ENCODE data around the gene C17orf58.
A peak's percentile ranks its signal among the peaks of the same experiment; 100 is the strongest.
"Not testable (repeated sequence)": the region's sequence is repeated elsewhere in the genome, so short reads cannot be mapped to it uniquely, and the experiment has no call there.

The C17orf58 gene

DNA sequence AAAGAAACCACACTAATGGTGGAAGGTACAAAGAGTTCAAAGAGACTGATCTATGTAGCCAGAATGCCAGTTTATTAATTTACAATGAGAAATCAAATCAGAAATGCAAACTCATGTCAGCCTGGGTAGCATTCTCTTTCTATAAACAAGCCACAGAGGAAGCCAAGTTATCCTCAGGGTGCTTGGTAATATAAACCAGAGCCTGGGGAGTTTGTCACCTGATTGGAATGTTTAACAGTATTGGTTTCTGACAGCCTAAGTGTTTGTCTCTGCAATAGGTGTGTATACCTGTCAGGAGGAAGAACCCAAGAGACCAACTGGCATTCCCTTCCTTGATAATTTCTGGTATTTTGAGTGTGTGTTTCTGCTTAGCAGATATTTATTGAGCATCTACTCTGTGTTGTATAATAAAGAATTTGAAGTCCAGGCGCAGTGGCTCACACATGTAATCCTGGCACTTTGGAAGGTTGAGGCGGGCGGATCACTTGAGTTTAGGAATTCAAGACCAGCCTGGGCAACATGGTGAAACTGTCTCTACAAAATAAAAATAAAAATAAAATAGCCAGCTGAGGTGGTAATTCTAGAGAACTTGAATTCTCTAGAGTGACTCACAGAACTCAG, 3.1 kb upstream of the C17orf58 start:
- peak; percentile 4 for DNase-seq (ENCODE audit: low spot score)

DNA sequence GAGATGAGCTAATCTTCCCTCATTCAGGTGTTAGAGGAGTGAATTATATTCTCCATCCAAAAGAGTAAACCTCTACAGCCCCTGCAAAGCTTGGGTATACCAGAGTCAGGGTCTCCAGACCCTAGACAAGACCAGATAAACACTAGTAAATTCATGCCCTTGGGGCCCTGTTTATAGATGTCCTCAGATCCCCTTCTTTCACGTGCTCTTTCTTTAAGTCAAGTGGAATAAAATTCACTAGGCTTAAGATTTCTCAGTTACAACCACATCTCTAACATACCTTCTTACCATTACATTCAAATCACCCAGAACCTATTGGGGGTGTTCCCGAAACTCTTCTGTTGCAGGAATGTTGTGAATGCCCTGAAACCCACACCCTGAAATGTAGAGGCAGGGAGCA, 2.2 kb upstream of the C17orf58 start:
- no peak for DNase-seq (ENCODE audit: low spot score)

DNA sequence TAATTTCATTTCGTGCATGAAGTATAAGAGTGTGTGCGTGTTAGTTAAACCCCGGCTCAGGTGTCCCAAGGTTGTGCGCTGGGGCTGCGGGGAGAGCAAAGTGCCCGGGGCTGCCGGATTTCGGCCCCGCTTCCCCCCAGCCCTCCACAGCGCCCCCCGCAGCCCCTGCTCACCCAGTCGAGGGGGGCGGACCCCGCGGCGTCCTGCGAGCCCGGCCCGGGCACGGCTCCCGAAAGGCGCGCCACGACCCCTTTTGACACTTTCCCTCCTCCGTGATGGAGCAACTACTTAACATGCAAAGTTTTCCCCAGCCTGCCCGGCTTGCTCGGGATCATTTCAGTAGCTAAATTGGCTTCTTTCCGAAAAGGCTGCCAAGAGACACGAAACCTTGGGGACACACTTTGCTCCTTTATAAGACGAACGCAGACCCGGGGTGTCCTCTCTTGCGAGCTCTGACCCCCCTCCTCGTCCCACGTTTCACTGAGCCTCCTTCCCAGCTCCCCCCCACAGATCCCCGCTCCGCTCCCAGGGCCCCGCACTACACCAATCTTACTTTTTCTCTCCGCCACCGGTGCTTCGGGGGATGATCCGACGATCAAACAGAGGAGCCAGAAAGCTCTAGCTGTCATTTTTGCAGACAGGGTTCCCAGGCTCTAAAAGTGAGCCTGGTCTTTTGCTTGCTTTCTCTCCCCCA, 552 bp downstream of the C17orf58 start:
- DNase-seq (ENCODE audit: low spot score) = peak; percentile 4

DNA sequence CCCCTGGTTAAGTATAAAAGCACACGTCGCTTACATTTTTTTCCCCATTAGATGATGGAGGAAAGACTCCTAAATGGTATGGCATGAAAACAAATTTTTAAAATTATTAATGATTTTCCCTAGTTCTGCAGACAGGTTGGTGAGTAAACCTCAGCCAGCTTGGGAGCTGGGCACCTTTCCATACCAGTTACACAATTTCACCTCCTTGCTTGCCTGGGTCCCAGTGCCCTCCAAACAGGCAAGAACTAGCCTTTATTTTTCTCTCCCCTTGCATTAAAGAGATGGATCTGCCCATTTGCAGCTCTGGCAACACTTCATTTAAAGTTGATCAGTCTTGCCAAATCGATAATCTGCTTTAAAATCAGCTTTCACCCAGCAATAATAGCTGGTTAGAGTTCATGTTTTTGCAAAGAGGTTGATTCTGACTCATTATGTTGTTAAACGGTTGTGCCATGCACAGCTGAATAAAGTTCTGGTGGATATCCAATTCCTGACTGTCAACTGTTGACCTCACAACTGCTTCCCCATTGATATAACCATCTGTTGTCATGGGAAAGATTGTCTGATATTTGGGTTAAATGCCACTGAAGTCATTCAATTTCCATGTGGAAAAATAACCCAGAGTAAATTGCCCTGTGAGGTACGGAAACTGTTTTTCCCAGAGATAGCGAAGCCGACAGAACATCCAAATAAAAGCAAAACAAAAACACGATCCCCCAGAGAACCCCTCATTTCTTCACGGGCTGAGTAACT, 1.3 kb downstream of the C17orf58 start:
- DNase-seq (ENCODE audit: low spot score) = peak; percentile 83

DNA sequence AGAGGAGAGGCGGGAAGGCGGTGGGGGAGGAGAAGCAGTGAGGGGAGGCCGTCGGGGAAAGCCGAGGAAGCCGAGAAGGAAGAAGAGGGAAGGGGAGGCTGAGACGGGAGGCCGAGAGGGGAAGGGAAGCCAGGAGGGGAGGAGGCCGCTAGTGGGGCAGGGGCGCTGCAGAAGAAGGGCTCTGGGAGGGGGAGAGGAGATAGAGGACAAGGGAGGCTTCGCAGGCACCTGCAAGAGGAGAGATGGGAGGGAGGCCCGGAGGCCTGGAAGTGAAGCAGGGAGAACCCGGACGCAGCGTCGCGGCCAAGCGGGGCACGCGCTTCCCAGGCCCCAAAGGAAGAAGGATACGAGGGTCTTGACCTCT, 2.3 kb downstream of the C17orf58 start:
- no peak for DNase-seq (ENCODE audit: low spot score)

DNA sequence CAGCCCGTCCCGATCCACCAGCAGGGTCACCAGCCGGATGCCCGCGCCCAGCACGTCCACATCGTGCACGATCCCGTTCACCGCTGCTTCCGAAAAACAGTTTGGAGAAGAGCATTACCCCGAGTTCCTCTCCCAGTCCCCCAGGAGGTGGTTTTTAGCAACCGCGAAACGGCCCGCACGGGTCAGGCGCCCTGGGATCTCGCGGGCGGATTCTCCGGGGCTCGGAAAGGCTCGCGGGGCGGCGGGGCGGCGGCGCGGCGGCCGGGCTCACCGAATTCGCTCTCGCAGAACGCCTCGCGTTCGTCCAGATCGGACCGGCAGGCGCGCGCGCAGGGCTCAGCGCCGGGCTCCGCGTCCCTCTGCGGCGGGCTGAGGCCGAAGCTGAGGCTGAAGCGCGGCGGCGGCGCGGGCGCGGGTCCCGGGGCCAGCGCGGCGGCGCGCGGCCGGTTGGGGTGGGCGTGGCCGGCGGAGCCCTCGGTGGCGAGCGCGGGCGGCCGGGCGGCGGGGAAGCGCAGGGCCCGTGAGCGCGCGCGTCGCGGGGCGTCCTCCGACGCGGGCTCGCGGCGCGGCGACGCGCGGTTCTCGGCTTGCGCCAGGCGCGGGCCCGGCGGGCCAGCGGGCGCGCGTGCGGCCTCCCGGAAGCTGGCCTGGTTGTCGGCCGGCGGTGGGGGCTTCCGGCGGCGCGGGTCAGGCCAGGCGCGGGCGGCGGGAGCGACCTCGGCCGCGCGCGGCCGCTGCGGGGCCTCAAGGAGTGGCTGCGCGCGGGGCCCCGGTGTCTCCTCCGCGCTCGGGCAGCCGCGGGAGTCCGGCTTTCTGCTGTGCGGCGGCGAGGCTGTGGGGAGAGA, 2.9 kb downstream of the C17orf58 start:
- peak; percentile 86 for DNase-seq (ENCODE audit: low spot score)

DNA sequence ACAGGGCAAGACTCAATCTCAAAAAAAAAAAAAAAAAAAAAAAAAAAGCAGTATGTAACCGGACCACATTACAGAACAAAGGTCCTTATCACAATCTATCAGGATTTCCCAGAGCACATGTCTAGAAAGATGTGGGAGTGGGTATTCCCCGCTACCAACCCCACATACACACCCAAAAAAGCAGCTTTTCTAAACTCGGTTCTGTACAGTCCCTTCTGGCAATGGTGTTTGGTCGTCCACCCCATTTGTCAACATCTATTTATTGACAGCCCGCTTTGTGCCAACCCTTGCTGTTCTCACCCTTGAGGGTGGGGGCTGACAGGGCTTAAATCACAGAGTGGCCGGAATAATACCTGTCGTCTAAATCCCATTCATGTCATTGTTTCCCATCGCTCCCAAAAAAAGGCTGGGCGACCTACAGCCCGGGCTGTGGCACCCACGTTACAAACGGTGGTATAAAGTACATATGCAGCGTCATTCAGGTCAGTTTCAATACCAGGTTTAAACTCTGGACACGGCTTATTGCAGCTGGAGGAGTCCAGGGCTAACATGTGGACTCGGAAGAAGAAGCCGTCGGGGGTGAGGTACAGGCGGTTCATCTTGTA, 3.6 kb downstream of the C17orf58 start:
- no peak for DNase-seq (ENCODE audit: low spot score)

DNA sequence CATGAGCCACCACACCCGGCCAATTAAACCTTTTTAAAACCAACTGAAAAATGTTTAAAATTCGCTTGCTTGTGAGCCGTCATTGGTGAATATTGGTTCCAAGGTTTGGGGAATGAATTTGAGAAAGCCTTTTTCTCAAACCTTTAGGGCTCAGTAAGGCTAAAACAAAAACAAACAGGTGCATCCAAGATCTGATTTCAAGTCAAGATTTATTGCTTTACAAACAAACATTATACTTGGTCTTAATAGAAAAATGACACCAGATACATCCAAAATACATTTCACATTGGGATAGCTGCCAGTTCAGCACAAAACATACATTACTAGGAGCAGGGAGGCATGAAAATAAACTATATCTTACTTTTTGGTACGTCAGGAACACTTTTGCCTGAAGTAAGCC, 5.4 kb downstream of the C17orf58 start:
- no peak for DNase-seq (ENCODE audit: low spot score)

DNA sequence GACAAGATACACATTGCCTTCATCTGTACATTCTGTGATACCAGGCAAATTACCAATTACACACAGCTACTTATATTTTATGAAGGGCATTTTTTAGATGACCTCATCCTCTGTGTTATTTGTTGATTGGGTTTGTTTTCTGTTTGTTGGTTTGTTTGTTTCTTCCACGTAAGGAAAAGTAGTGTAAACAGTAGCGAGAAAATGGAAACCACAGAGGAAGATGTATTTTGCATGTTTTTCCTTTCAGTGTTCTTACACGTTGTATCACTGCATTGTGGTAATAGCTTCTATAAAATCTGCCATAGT, 12.9 kb downstream of the C17orf58 start:
- no peak for DNase-seq (ENCODE audit: low spot score)

DNA sequence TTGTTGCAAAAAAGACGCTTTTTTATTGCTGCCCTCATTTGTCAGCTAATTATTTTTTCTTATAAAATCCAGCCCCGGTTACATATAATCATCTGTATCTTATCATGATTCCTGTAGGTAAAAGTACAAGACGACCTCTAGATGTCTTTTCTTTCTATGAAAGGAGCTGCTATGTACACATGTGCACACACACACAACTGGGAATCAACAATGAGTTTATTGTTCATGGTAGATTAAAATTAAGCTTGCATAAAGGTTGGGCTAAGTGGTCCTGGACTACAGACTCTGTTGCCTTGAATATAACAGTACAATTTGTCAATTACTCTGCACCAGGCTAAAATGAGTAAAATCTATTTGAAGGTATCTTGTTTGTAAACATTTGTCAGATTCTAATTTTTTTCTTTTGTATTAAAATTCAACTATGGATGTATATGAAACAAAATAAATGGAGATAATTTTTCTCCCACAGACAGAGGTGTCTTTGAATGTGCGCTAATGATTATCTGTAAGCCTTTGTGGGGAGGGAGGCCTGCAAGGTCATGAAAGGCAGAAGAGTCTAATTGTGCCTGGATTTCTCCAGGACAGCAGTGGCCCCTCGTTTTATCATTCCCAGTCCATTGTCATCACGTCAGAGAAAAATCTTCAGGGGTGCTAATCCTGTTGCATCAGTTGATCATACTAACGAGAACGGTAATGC, 13.4 kb downstream of the C17orf58 start:
- no peak for DNase-seq (ENCODE audit: low spot score)

DNA sequence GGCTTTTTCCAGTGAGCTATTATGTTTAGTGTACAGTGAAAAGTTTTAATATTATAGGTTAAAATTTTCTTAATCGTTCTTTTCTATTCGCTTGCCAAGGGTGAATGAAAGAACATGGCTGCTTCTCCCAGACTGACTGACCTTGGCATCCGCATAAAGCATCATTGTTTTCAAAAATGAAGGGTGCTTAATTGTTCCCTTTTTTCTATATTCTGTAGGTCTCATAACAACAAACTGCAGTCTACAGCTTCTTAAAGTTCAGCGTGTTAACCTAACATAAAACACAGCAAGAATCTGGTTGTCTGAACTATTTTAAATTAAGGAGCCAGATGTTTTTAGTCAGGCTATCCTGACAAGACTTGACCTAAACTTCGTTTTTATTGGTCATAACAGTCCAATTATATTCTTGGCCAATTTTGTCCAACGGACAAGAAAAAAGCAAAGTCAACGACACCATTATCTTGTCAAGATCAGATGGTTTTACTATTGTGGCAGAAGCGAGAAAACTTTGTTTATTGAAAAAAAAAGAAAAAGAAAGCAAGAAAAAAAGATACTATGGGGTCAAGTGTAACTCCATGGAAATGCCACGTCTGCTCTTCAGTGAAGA, 14.1 kb downstream of the C17orf58 start:
- DNase-seq (ENCODE audit: low spot score) = no peak

DNA sequence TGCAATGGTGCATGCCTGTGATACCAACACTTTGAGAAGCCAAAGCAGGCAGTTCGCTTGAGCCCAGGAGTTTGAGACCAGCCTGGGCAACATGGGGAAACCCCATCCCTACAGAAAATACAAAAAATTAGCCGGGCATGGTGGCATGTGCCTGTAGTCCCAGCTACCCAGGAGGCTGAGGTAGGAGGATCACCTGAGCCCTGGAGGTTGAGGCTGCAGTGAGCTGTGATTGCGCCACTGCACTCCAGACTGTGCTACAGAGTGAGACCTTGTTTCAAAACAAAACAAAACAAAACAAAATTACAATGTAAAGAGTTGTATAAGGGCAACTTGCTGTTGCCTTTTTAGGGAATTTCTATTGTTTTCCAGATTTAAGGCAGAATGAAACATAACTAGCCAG, 15.4 kb downstream of the C17orf58 start:
- DNase-seq (ENCODE audit: low spot score) = not testable (repeated sequence)

DNA sequence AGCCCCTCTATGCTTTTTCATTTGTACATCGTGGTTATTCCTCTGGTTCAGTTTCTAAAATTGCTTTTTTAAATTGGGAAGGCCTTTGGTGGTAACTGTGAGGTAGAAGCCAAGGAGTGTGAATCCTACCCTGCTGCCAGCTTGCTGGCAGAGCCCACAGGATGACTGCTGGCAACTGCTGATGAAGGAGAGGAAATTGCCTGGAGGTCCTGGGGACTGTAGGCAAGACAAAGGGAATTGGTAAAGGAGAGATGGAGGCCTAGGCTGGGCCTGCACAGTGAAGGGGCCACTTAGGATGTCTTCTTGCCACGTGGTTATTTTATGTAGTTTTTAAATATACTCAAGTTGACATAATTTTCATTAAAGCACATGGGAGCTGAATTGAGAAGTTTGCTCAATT, 15.8 kb downstream of the C17orf58 start:
- no peak for DNase-seq (ENCODE audit: low spot score)

DNA sequence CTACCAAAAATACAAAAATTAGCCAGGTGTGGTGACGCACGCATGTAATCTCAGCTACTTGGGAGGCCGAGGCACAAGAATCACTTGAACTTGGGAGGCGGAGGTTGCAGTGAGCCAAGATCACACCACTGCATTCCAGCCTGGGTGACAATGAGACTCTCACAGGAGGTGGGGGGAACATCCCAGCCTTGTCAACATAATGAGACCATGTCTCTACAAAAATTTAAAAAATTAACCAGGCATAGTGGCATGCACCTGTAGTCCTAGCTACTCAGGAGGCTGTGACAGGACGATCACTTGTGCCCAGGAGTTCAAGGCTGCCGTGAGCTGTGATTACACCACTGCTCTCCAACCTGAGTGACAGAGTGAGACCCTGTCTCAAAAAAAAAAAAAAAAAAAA, 20.0 kb downstream of the C17orf58 start:
- DNase-seq (ENCODE audit: low spot score) = not testable (repeated sequence)

DNA sequence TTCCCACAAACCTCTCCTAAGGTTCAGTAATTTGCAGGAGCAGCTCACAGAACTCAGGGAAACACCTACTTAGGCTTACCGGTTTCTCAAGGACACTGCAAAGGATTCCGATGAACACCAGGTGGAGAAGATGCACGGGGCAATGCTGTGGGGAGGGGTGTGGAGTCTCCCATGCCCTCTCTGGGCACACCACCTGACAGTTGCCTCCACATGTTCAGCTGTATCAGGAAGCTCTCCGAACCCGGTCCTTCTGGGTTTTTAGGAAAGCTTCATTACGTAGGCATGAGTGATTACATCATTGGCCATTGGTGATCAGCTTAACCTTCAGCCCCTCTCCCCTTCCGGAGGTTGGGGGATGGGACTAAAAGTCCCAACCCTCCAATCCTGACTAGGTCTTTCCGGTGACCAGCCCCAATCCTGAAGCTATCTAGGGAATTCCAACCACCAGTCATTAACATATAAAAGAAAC, 21.6 kb downstream of the C17orf58 start:
- DNase-seq (ENCODE audit: low spot score) = no peak

DNA sequence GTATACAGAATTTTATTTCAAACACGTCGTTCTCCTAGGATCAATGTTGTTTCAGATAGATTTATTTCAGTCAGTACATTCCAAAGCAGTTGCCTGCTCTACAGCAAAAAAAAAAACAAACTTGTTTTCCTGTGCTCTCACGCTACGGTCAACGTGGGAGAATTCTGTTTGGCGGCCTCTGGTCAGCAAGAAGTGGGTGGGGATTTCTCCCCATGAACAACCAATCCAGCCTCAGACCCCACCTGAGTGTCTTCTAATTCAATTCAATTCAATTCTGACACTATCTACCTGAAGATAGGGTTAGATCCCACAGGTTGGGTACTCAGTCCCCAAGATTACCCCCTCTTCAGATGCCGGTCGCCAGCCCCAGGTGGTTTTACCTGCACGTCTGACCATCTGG, 22.1 kb downstream of the C17orf58 start:
- no peak for DNase-seq (ENCODE audit: low spot score)

DNA sequence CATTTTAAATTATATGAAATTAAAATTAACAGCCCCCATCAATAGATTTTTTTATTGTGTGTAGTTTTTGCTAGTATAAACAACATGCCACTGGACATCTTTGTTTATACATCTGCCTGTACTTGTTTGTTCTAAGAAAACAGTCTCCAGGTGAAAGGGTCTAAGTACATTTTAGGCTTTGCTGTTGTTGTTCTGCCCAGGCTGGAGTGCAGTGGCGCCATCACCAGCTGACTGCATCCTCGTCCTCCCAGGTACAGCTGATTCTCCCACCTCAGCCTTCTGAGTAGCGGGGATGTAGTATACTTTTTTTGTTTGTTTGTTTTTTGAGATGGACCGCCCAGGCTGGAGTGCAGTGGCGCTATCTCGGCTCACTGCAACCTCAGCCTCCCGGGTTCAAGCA, 25.5 kb downstream of the C17orf58 start:
- DNase-seq (ENCODE audit: low spot score) = no peak

DNA sequence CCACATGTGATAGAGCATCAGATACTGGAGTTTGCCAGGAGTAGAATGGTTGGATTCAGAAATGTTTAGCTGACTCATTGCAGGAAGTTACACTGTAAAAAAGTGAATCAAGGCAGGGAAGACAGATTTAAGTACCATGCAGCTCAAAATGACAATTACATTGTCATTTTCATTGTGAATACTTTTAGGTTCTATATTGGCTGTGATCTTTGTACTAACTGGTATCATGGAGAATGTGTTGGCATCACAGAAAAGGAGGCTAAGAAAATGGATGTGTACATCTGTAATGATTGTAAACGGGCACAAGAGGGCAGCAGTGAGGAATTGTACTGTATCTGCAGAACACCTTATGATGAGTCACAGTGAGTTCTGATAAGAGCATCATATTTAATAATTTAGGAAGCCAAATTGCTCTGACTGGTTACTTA, 33.1 kb downstream of the C17orf58 start:
- peak; percentile 23 for DNase-seq (ENCODE audit: low spot score)

DNA sequence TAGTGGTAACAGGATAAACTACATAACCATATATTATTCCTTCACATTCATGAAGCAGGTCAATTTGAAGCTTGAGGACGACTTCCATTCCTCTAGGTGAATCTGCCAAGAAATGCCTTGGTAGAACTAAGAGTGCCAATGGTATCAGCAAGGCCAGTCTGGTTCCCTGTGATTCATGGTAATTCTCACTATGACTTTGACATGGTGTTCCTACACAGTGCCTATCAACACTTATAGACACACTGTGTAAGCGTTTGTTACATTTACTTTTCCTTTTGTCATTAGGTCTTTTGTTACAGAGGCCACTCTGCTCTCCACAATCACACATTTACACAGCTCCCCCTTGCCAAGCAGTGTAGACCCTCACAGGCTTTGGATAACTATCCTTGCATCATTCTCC, 34.1 kb downstream of the C17orf58 start:
- not testable (repeated sequence) for DNase-seq (ENCODE audit: low spot score)

DNA sequence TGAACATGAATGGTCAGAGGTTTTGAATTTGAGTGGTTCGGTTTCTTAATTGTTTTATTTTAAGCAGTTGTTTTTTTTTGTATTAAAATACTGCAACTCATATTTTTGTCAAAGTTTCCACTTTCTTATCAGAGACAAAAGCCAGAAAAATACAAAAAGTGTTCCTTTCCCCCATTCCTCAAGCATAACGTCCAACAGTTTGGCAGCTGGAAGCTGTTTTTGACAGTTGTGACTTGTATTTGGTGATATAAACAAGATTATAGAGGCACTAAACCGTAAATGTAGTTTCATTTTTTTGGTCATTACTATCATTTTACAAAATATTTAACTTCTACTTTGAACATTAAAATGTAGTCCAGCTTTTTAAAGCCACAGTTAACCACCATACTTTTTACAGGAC, 36.0 kb downstream of the C17orf58 start:
- DNase-seq (ENCODE audit: low spot score) = not testable (repeated sequence)

DNA sequence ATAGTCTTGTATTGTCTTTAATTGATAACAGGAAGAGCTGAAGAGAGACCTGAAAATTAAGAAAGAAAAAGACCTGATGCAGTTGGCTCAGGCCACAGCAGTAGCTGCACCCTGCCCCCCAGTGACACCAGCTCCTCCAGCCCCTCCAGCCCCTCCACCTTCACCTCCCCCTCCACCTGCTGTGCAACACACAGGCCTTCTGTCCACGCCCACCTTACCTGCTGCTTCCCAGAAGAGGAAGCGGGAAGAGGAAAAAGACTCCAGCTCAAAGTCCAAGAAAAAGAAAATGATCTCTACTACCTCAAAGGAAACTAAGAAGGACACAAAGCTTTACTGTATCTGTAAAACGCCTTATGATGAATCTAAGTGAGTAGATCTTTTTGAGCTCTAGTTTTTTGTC, 36.8 kb downstream of the C17orf58 start:
- DNase-seq (ENCODE audit: low spot score) = no peak

Measured in AG08395 (cell line).